Measurements from ENCODE around the gene CSF1R. TPM values are rescaled to one million over a fixed set of nuclear protein-coding genes. Genes with fewer than 3 reads are reported as not detected.
"Not testable (repeated sequence)": the region's sequence is repeated elsewhere in the genome, so short reads cannot be mapped to it uniquely, and the experiment has no call there.

Gene CSF1R
- total RNA-seq, 1 donor from 2014 or later, result not detected

GRCh38 chr5:150092159-150092787 lies 5.9 kb upstream of the CSF1R start:
- no peaks in the 10 kb centered on the region for H3K9me3 Mint-ChIP-seq (ENCODE audit: unreplicated experiment)
- TF ChIP-seq, protein P1, sequence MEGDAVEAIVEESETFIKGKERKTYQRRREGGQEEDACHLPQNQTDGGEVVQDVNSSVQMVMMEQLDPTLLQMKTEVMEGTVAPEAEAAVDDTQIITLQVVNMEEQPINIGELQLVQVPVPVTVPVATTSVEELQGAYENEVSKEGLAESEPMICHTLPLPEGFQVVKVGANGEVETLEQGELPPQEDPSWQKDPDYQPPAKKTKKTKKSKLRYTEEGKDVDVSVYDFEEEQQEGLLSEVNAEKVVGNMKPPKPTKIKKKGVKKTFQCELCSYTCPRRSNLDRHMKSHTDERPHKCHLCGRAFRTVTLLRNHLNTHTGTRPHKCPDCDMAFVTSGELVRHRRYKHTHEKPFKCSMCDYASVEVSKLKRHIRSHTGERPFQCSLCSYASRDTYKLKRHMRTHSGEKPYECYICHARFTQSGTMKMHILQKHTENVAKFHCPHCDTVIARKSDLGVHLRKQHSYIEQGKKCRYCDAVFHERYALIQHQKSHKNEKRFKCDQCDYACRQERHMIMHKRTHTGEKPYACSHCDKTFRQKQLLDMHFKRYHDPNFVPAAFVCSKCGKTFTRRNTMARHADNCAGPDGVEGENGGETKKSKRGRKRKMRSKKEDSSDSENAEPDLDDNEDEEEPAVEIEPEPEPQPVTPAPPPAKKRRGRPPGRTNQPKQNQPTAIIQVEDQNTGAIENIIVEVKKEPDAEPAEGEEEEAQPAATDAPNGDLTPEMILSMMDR (IDR thresholded peaks at IDR 0.05; ENCODE audit: partially characterized antibody, unreplicated experiment), result no peak

GRCh38 chr5:150085191-150085912 lies 1.0 kb downstream of the CSF1R start:
- Mint-ChIP-seq H3K4me3 (ENCODE audit: unreplicated experiment) (no peak overlapping the region), H3K36me3 (ENCODE audit: unreplicated experiment) (no peaks in the 10 kb centered on the region), H3K27me3 (ENCODE audit: unreplicated experiment) (peaks cover 2% of the 10 kb centered on the region), H3K9me3 (ENCODE audit: unreplicated experiment) (peaks cover 2% of the 10 kb centered on the region), H3K27ac (ENCODE audit: unreplicated experiment) (no peak overlapping the region), H3K4me1 (ENCODE audit: low read depth, unreplicated experiment) (no peaks in the 10 kb centered on the region)
- no peak for DNase-seq
- TF ChIP-seq, protein P1 (IDR thresholded peaks at IDR 0.05; ENCODE audit: partially characterized antibody, unreplicated experiment), result no peak

More at GRCh38 chr5:150092159-150092787, 5.9 kb upstream of the CSF1R start:
- H3K27ac Mint-ChIP-seq (ENCODE audit: unreplicated experiment), result no peak overlapping the region
- H3K36me3 Mint-ChIP-seq (ENCODE audit: unreplicated experiment), result no peaks in the 10 kb centered on the region
- H3K4me3 Mint-ChIP-seq (ENCODE audit: unreplicated experiment), result no peak overlapping the region
- peaks cover 1% of the 10 kb centered on the region for H3K27me3 Mint-ChIP-seq (ENCODE audit: unreplicated experiment)
- no peaks in the 10 kb centered on the region for H3K4me1 Mint-ChIP-seq (ENCODE audit: low read depth, unreplicated experiment)
- DNase-seq, result no peak

DNA sequence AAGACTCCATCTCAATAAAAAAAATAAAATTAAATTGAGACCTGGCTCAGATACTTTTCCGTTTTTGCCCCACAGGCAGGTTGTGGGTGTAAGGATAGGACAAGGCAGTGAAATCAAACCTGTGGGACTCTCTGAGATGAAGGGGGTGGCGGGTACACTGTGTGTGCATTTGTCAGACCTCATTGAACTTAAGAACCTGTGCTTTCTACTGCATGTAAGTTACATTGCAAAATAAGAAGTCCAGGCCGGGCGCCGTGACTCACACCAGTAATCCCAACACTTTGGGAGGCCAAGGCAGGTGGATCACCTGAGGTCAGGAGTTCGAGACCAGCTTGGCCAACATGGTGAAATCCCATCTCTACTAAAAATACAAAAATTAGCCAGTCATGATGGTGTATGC lies 1.6 kb downstream of the CSF1R start:
- DNase-seq; H3K9me3 Mint-ChIP-seq (ENCODE audit: unreplicated experiment); H3K4me3 Mint-ChIP-seq (ENCODE audit: unreplicated experiment); H3K27ac Mint-ChIP-seq (ENCODE audit: unreplicated experiment); H3K27me3 Mint-ChIP-seq (ENCODE audit: unreplicated experiment); H3K4me1 Mint-ChIP-seq (ENCODE audit: low read depth, unreplicated experiment); H3K36me3 Mint-ChIP-seq (ENCODE audit: unreplicated experiment): not testable (repeated sequence)

DNA sequence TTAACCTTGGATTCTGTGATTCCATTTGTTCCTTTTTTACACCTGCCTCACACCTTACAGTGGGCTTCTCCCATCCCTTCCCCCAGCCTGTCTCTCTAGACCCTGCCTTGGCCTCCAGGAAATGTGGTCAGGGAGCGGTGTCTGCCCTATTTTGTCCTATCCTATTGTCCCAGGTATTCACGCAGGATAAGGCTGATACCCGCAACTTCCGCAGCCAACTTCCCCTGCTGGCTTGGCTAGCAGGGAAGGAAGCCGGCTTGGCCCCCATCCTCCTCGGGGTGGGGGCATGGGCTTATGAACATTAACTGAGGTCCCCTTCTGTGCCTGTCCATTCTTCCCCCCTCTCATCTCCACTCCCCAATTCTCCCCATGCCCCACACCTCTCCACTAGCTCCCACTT lies 3.5 kb downstream of the CSF1R start:
- Mint-ChIP-seq H3K27me3 (ENCODE audit: unreplicated experiment) (peaks cover 5% of the 10 kb centered on the region), H3K36me3 (ENCODE audit: unreplicated experiment) (no peaks in the 10 kb centered on the region), H3K27ac (ENCODE audit: unreplicated experiment) (no peak overlapping the region), H3K4me3 (ENCODE audit: unreplicated experiment) (no peak overlapping the region), H3K4me1 (ENCODE audit: low read depth, unreplicated experiment) (no peaks in the 10 kb centered on the region), H3K9me3 (ENCODE audit: unreplicated experiment) (peaks cover 2% of the 10 kb centered on the region)
- TF ChIP-seq, protein P1 (IDR thresholded peaks at IDR 0.05; ENCODE audit: partially characterized antibody, unreplicated experiment), result no peak
- DNase-seq, result no peak

GRCh38 chr5:150082374-150082773 lies 4.0 kb downstream of the CSF1R start:
- no peak overlapping the region for H3K4me3 Mint-ChIP-seq (ENCODE audit: unreplicated experiment)
- H3K36me3 Mint-ChIP-seq (ENCODE audit: unreplicated experiment), result no peaks in the 10 kb centered on the region
- TF ChIP-seq, protein P1 (IDR thresholded peaks at IDR 0.05; ENCODE audit: partially characterized antibody, unreplicated experiment), result no peak
- no peaks in the 10 kb centered on the region for H3K4me1 Mint-ChIP-seq (ENCODE audit: low read depth, unreplicated experiment)
- DNase-seq, result no peak
- no peak overlapping the region for H3K27ac Mint-ChIP-seq (ENCODE audit: unreplicated experiment)
- H3K27me3 Mint-ChIP-seq (ENCODE audit: unreplicated experiment), result peaks cover 5% of the 10 kb centered on the region
- peaks cover 2% of the 10 kb centered on the region for H3K9me3 Mint-ChIP-seq (ENCODE audit: unreplicated experiment)
